Body of pancreas (tissue), 4 donors: ENCODE results near the gene NCR3LG1. TPM values are rescaled to one million over a fixed set of nuclear protein-coding genes. Genes with fewer than 3 reads are reported as not detected.
A peak's percentile ranks its signal among the peaks of the same experiment; 100 is the strongest.

Experiments
- ATAC-seq: fragments of 150-250 bp; one replicate; pipeline ENCODE4 v1.9.1; 2016
- DNase-seq, 4 donors: peaks; one replicate each; pipeline ENCODE4 v3.0.0-alpha.2; 2019
- H3K27ac ChIP-seq, 4 donors: fragments of 200-600 bp; sonication (generic); 1 replicate in 3 of 4; 2 replicates in 1 of 4; pipeline versions ENCODE4 v1.5.1 to v1.6.1; 2016 to 2019; ENCODE audit warnings: mild to moderate bottlenecking in 1 of 4, mixed read lengths in 1 of 4, moderate library complexity in 1 of 4
- H3K27me3 ChIP-seq, 2 donors: fragments of 200-600 bp; sonication (generic); one replicate each; pipeline ENCODE4 v1.6.0; 2016; ENCODE audit warnings: mild to moderate bottlenecking in 1 of 2
- H3K36me3 ChIP-seq, 2 donors: fragments of 200-600 bp; sonication (generic); replicated peaks in 1 of 2; 2 replicates each; pipeline ENCODE4 v1.5.1; 2016; ENCODE audit warnings: low read depth in 2 of 2; ENCODE audit not compliant: insufficient read depth in 1 of 2
- H3K4me1 ChIP-seq: fragments of 200-600 bp; sonication (generic); one replicate; pipeline ENCODE4 v1.6.0; 2016
- H3K4me3 ChIP-seq, 2 donors: fragments of 200-600 bp; sonication (generic); 1 replicate in 1 of 2; 2 replicates in 1 of 2; pipeline ENCODE4 v1.5.1; 2016 to 2019
- H3K9me3 ChIP-seq, 3 donors: fragments of 200-600 bp; sonication (generic); 1 replicate in 2 of 3; 2 replicates in 1 of 3; pipeline ENCODE4 v1.5.1; 2016
- CTCF ChIP-seq, 7 experiments: fragments of 450-650 bp in 4 of 7; fragments of 200-600 bp in 3 of 7; sonication (generic) in 3 of 7; IDR thresholded peaks; one replicate each; pipeline ENCODE4 v1.5.1; 2016 to 2019; ENCODE audit warnings: antibody characterized with exemption in 7 of 7
- POLR2A ChIP-seq, 3 donors: fragments of 450-650 bp; IDR thresholded peaks; one replicate each; pipeline ENCODE4 v1.6.1; 2016; ENCODE audit warnings: antibody characterized with exemption in 3 of 3, mild to moderate bottlenecking in 2 of 3
- WGBS, 2 donors: methylation state at CpG; one replicate each; pipeline ENCODE4 v1.1.5; 2017; 5-methylcytosine and 5-hydroxymethylcytosine counted together
- intact Hi-C: fragments of 100-400 bp; cut with DNase I; formaldehyde crosslinking; loops from one replicate; pipeline ENCODE4 v1.15.1; 2023
- total RNA-seq, 2 donors: library from RNA; depleted of rRNA; stranded (reverse); fragments of >200 nt; gene quantifications; one replicate each; pipeline ENCODE4 v1.1.0, GENCODE V29; 2016

NCR3LG1 gene
- total RNA-seq, 2 donors from 2014 or later = under 0.01 to 2.6 TPM

- no peaks in the 10 kb centered on the region for H3K27me3 ChIP-seq
- WGBS, 2 donors = 33 to 57% methylated on average over 13 to 14 of the region's 15 CpGs
- ATAC-seq (peak; percentile 98), DNase-seq (peak; percentile 93 to 97 (median 95))
- peak overlapping the region; percentile 83 to 97 (median 87) for H3K27ac ChIP-seq
- H3K9me3 ChIP-seq = no peaks in the 10 kb centered on the region
- H3K4me3 ChIP-seq = no peak overlapping the region
- no peaks in the 10 kb centered on the region for H3K36me3 ChIP-seq
- H3K4me1 ChIP-seq = peaks cover 26% of the 10 kb centered on the region
- TF ChIP-seq POLR2A (IDR thresholded peaks at IDR 0.05) (peak in 2 of 3 donors; percentile 38 to 50), CTCF (IDR thresholded peaks at IDR 0.05) (peak in 6 of 7 experiments; percentile 17 to 69 (median 63))
- intact Hi-C loops = no loop called here
Observed at GRCh38 chr11:17405232-17406005, 53.8 kb downstream of the NCR3LG1 start.

DNA sequence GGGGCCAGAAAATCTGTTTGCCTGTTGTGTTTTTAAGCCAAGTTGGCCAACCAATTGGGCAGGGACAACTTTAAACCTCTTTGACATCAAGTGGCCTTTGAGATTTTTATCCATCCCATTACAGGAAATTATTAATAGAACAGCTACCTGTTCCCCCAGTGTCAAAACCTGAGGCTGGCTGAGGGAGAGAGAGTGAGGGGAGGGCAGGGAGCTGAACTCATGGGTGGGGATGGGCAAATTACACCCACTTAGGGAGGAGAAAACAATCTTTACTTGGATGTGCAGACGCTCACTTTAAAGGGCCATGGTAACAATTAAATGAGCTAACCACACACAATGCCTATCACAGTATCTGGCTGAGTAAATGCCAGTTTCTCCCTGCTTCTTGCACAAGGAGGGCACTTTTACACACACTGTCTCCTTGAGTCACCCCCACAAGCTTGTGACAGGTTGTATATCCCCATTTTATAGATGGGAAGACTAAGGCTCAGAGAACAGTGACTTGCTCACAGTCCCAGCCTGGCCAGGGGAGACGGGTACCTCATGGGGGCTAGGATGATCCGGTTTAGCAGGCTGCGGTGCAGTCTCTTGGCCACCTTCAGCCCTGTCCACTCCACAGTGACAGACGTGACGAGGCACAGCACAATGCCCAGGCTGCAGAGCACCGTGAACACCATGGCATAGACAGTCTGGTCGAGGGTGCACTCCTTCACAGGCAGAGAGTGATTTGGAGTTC, 54.6 kb downstream of the NCR3LG1 start:
- WGBS, 2 donors = 76 to 87% methylated on average over 3 to 8 of the region's 8 CpGs
- Histone ChIP-seq H3K27ac (peak overlapping the region; percentile 83 to 97 (median 87)), H3K4me3 (no peak overlapping the region), H3K36me3 (no peaks in the 10 kb centered on the region), H3K4me1 (peaks cover 31% of the 10 kb centered on the region), H3K9me3 (no peaks in the 10 kb centered on the region), H3K27me3 (no peaks in the 10 kb centered on the region)
- DNase-seq = peak in 2 of 4 donors; percentile 43 to 48
- ATAC-seq = peak; percentile 22
- intact Hi-C loops = no loop called here
- TF ChIP-seq CTCF (IDR thresholded peaks at IDR 0.05) (no peak), POLR2A (IDR thresholded peaks at IDR 0.05) (no peak)

- DNase-seq = no peak
- 80 to 96% methylated on average over 1 to 12 of the region's 13 CpGs for WGBS, 2 donors
- intact Hi-C loops = no loop called here
Observed at GRCh38 chr11:17406818-17407149, 55.2 kb downstream of the NCR3LG1 start.

DNA sequence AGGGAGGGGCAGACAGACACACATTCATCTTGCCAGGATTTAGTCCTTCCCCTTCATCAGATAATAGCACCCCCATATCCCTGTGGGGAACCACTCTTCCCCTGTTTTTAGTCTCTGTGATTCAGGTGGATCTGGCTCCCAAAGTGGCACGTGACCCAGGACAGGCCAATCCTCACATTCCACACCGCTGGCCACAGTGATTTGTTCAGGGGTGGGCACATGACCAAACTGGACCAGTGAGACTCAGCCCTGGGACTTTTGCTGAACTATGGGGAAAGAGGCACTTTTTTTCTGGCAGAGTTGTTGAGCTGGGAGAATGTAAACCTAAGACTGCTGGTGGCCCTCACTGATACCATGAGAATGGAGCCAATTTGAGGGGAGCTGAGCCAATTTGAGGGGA, 56.0 kb downstream of the NCR3LG1 start:
- Histone ChIP-seq H3K4me3 (no peak overlapping the region), H3K27ac (no peak overlapping the region), H3K9me3 (no peaks in the 10 kb centered on the region), H3K27me3 (no peaks in the 10 kb centered on the region), H3K36me3 (no peaks in the 10 kb centered on the region), H3K4me1 (peaks cover 44% of the 10 kb centered on the region)
- intact Hi-C loops = no loop called here
- DNase-seq (no peak), ATAC-seq (no peak)
- TF ChIP-seq CTCF (IDR thresholded peaks at IDR 0.05) = no peak
- 91 to 96% methylated on average over 2 of the region's 2 CpGs for WGBS, 2 donors

More at GRCh38 chr11:17406818-17407149, 55.2 kb downstream of the NCR3LG1 start:
- H3K27me3 ChIP-seq = no peaks in the 10 kb centered on the region
- peak overlapping the region; percentile 83 to 97 (median 87) for H3K27ac ChIP-seq
- no peaks in the 10 kb centered on the region for H3K36me3 ChIP-seq
- H3K4me1 ChIP-seq = peaks cover 36% of the 10 kb centered on the region
- H3K9me3 ChIP-seq = no peaks in the 10 kb centered on the region
- ATAC-seq = no peak
- no peak overlapping the region for H3K4me3 ChIP-seq
- TF ChIP-seq POLR2A (IDR thresholded peaks at IDR 0.05) (no peak), CTCF (IDR thresholded peaks at IDR 0.05) (no peak)
